ENCODE results near the gene TEAD1.

TEAD1 gene

DNA sequence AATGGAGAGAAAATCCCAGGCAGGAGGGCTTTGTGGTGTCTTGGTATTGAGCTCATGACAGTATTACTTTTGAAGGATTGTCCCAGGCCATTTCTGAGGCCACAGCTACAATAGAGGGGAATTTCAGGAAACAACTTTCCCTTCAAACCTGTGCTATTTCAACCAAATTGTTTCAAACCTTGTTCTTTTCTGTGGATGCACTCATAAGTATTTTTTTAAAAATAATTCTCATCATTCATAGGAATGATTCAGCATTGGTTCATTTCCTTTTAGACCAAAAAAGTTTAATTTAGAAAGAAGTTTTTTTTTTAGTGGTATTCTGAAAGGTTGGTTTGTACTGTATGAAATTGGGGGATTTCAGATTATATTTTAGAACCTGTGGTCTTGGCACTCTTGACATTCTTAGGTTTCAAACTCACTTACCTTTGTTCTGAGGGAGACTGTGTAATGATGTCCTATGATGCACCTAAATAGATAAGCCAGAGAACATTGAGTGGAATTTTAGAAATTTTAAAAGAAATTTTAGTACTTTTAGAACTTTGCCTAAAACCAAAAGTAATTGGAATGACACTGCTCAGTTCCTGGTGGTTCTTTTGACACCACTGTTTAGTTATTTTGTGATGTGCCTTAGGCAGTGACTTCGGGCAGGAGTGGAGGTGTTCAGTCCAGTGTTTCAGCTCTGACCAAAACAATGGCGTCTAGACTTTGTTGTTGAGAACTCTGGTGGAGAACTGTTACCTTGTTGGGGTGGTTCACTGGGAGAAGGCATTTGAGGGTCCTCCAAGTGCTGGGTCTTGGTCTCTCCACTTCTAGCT, 12.2 kb downstream of the TEAD1 start:
- no peak for DNase-seq (ENCODE audit: low read depth)

- DNase-seq (ENCODE audit: low read depth): no peak
These were observed 13.0 kb downstream of the TEAD1 start for GRCh38 chr11:12687216-12687623.

DNA sequence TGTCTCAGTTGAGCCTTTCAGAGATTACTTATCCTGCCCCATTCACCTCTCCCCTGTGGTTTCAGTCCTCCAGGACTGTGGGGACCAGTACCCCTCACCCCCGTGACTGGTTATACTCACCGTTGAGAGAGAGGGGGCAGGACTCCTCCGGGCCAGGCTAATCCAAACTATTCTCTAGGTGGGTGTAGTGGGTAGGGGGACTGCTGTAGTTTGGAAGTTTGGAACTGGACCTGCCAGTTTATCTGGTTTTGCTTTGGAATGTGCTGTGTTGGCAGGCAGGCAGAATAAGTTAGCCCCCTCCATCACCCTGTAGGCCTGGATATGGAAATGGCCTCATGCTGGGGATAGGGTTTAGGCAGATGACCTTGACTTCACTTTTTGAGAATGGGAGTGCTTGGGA, 13.5 kb downstream of the TEAD1 start:
- no peak for DNase-seq (ENCODE audit: low read depth)

- no peak for DNase-seq (ENCODE audit: low read depth)
These were observed 15.0 kb downstream of the TEAD1 start for GRCh38 chr11:12689029-12689755.

DNA sequence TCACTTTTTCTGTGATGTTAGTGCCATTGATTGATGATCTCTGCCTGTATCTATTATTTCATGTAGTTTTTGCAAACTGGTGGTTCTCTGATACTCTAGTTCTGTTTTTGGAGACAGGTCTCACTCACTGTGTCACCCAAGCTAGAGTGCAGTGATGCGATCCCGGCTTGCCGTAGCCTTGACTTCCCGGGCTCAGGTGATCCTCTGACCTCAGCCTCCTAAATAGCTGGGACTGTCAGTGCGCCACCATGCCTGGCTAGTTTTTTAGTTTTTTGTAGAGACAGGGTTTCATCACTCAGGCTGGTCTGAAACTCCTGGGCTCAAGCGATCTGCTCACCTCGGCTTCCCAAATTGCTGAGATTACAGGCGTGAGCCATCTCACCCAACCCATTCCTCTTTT, 16.4 kb downstream of the TEAD1 start:
- no peak for DNase-seq (ENCODE audit: low read depth)

GRCh38 chr11:12691473-12691872, 17.3 kb downstream of the TEAD1 start:
- no peak for DNase-seq (ENCODE audit: low read depth)

- no peak for DNase-seq (ENCODE audit: low read depth)
These were observed 18.2 kb downstream of the TEAD1 start for GRCh38 chr11:12692229-12693075.

DNA sequence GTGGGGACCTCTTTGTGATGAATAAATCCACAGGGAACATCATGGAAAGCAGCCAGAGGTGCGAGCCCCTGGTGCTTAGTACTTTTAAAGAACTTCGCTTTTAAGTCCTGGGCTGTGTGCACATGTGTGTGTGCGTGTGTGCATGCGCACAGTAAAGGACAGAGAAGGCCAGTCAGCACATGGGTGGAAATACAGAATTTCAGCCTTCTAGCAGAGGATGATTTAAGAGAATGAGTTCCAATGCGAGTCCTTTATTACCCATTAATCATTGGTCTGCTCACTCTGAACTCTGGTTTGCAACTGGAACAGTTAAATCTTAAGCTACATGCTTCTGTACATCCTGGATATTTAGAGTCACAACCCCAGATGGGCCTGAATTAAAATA, 18.9 kb downstream of the TEAD1 start:
- no peak for DNase-seq (ENCODE audit: low read depth)

DNA sequence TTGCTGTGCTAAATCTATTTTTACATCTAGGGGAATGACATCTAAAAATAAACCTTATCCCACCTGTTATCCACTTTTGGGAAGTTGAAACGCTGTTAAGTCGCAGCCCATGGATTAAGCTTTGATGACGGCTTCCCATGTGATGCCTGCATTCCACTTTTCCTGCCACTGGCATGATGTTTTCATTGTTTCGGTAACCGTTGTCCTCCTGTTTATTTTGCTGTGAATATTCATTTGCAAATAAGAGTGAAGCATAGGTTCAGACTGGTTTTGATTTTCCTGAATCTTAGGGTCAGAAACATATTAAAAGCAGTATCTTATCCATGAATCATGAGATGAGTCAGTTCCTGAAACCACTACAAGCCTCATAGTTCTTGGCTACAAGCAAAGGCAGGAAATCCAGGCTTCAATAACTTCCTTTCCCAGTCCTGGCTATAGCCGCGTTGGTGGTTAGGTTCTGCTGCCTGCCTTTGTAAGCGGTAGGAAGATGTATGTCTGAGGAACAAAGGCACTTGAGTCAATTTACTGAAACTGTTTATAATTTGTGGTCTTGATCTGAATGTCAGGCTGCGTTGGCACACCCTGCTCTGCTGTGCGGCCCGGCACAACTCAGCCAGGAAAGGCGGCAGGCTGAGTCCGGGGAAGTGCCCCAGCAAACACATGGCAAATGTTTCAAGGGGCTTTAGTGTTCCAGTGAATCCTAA, 19.4 kb downstream of the TEAD1 start:
- DNase-seq (ENCODE audit: low read depth): no peak

DNA sequence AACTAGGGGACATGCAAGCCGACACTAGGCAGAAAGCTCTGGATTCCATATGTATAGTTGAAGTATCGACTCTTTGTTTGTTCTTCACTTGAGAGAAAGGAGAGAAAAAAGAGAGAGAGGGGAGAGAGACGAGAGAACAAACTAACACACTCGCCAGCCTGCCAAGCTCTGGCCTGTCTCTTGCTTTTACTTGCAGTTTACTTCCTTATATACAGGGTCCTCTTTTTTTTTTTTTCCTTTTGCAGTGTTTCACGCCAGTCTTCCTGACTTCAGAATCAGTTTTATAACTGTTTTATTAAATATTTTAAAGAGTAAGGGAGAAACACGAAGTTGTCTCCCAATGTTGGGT, 19.9 kb downstream of the TEAD1 start:
- DNase-seq (ENCODE audit: low read depth): no peak

DNA sequence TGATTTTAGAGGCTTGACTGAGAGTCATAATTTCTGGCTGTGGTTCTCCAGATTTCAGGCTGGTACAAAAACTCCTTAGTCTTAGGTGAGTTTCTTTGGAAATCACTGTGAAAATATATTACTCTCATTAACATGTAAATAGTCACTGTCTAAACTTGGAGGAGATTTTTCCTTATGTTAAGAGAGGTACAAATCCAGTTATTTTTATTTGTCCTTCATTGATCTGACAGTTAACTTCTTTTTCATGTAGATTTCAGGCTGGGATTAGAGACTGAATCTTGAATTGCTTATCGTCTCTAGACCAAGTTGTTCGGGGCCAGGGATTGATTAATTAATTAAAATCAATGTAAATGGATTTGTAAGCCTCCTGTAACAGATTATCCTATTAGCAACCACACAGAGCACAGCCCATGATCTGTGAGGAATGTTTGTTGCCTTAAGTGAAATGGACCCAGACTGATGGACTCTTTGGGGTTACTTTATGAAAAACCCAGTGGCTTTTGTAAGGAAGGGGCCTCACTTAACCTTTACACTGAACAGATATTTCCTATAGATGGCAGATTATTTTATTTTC, 21.1 kb downstream of the TEAD1 start:
- no peak for DNase-seq (ENCODE audit: low read depth)

- no peak for DNase-seq (ENCODE audit: low read depth)
These were observed 21.7 kb downstream of the TEAD1 start for GRCh38 chr11:12695873-12696272.

- no peak for DNase-seq (ENCODE audit: low read depth)
These were observed 22.8 kb downstream of the TEAD1 start for GRCh38 chr11:12696911-12697581.

DNA sequence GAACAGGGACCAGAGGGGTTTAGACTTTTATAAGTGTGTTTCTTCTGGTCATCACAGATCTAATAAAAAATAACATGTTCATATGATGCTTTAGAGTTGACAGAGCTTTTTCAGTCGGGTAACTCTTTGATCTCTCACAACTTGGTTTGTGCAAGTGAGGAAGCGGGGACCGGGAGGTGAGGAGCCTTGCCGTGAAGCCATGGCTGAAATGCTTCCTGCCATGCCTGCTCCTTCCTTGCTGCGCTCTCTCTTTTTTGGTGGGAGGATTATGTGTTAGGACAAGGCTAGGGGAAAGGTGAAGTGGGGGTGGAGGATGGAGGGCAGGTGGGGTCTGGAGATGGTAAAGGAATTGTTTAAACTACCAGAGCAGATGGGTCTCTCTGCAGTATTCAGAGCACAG, 23.8 kb downstream of the TEAD1 start:
- no peak for DNase-seq (ENCODE audit: low read depth)

DNA sequence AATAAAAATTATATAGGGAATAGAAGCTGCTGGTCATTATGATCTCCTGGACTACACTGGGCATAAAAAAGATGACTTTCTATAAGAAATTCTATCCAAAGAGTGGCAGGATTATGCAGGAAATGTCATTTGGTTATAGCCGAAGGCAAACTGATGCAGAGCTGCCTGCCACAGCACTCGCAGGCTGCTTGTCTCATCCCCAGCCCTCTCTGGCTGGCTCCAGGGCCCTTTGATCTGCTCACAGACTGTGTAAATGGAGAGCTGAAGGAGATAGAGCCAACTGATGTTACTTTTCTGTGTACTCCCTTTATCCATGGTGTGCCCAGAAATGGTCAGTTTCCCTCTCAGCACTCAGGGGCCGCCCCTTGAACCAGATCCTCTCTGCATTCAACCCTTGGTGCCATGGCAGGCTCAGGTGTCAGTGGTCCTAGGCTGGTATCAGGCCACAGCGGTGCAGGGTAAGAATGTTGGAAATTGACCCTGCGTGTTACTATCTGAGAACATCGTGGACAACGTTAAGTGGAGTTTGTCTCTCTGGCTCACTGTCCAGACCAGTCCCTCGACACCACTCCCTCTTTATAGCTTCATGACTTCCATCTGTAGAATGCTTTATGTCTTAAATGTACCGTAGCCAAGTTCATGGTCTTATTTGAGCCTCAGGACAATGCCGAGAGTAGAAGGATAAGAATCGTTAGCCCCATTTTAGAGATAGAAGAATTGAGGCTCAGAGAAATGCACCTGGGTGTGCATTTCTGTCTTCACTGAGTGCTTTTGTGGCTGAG, 27.8 kb downstream of the TEAD1 start:
- DNase-seq (ENCODE audit: low read depth): no peak

DNA sequence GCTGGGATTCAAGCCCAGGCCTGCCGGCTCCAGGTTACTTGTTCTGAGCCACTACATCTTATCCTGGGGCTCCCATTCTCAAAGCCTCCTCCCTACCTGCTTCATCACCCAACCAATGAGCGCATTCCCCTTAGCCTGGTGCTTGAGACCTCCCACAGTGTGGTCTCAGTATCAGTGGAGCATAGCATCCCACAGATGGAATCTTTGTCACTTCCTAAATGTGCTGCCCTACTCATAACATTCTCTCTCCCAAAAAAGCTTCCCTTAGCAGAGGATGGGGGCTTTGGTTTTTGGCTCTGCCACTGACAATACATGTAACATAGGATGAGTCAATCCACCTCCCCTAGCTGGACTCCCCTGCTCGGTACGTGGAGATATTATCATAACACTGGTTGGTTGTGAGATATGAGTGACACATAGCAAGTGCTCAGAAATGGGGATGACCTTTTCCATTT, 28.8 kb downstream of the TEAD1 start:
- DNase-seq (ENCODE audit: low read depth): no peak

DNA sequence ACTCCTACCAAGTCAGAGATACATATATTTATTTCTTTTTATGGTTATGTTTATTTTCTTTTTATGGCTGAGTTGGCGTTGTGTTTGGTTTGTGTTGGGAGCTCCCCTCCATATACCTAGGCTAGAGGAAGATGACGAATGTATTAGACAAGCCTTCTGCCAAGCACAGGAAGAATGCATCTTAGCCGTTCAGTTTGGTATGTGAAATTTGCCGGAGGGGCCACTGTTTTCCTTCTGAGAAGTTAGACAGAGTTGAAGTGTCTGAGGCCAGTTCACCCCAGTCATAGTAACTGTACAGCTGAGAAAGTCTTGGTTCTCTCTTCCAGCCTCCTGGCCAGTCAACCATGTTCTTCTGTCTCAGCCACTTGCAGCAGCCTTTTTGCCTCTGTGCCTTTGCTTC, 29.8 kb downstream of the TEAD1 start:
- DNase-seq (ENCODE audit: low read depth): no peak

DNA sequence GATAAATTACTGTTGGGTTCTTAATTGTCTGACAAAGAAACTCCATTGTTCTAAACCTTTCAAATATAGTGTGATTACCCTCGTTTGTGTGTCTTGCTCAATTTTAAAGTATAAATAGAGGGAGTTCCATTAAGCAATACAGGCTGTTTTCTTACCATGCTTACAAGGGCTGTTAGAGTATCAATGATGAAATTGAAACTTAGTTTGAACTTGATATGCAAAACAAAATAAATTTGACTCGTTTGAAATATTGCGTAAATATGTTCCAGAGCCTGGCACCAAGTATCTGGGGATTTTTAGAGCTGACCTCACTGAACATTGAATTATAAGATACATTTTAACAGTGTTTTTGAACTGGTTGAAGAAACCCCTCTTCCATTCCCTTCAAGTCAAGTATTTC, 31.7 kb downstream of the TEAD1 start:
- DNase-seq (ENCODE audit: low read depth): no peak

DNA sequence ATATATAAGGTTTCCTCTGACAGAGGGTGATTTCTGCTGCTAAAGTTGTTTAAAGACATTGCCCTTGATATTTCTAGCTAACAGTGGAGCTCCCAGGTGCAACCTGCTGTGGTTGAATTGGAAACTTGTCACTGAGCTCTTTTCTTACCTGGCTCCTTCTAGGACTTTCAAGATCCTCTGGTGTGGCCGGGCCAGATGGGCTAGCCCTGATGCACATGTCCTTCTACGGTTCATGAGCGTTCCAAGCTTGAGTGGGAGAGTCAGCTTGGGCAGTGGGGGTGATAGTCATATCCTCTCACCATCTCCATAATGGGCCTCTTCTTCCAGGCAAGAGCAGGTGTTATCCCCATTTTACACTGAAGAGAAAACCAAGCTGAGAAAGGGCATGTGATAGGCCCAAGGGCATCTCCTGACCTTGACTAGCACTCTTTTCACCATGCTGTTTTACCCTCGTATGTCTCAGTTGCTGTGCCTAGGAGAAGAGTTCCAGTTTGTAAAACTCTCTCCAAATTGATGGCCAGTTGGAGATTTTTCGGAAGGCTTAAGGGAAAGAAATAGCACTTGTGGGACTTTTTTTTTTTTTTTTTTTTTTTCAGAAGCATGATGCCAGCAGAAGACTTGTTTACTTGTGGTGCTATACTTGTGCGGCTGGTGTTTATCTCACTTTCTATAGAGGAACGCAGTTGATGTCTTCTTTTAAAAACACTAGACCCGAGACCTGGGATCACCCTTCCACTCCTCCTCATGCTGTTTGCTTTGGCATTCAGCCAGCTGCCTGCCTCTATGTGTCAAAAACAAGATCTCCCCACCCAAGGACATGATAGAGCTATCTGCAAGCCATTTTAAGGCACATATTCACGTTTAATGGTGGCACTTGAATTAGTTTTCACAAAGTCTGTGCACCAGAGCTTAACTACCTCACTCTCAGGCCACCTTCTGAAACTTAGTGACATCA, 32.6 kb downstream of the TEAD1 start:
- no peak for DNase-seq (ENCODE audit: low read depth)
